HFF-Myc (cell line): ENCODE measurements around the gene METTL4.

Experiments
- DNase-seq: peaks from one replicate; pipeline ENCODE4 v3.0.0-alpha.2; 2011; ENCODE audit warnings: low read depth; ENCODE audit errors: extremely low read depth
- H3K4me3 ChIP-seq: replicated peaks from 2 replicates; pipeline ENCODE4 v1.5.1; 2011; ENCODE audit warnings: low read depth, mild to moderate bottlenecking, control low read depth, low read length
- CTCF ChIP-seq: IDR thresholded peaks from 2 replicates; pipeline ENCODE4 v1.5.1; 2012; ENCODE audit warnings: mild to moderate bottlenecking, low read depth, low read length, control low read depth; ENCODE audit errors: missing control alignments

Gene METTL4

GRCh38 chr18:2536493-2536892 lies 34.8 kb downstream of the METTL4 start:
- TF ChIP-seq CTCF = no peak
- DNase-seq = no peak
- no peak overlapping the region for H3K4me3 ChIP-seq

GRCh38 chr18:2536063-2536462 lies 35.2 kb downstream of the METTL4 start:
- no peak for TF ChIP-seq CTCF
- DNase-seq = no peak
- H3K4me3 ChIP-seq = no peak overlapping the region

GRCh38 chr18:2535419-2535910 lies 35.8 kb downstream of the METTL4 start:
- H3K4me3 ChIP-seq = no peak overlapping the region
- no peak for DNase-seq
- TF ChIP-seq CTCF = no peak

- no peak overlapping the region for H3K4me3 ChIP-seq
- no peak for DNase-seq
- TF ChIP-seq CTCF = no peak
These were observed 36.4 kb downstream of the METTL4 start for GRCh38 chr18:2534906-2535305.

- TF ChIP-seq CTCF = no peak
These were observed 38.5 kb downstream of the METTL4 start for GRCh38 chr18:2532797-2533196.

GRCh38 chr18:2531751-2532150 lies 39.6 kb downstream of the METTL4 start:
- H3K4me3 ChIP-seq = no peak overlapping the region
- DNase-seq = no peak
- TF ChIP-seq CTCF = no peak

More at GRCh38 chr18:2532797-2533196, 38.5 kb downstream of the METTL4 start:
- H3K4me3 ChIP-seq = no peak overlapping the region
- DNase-seq = no peak

- H3K4me3 ChIP-seq = no peak overlapping the region
- DNase-seq = no peak
- no peak for TF ChIP-seq CTCF
These were observed 42.2 kb downstream of the METTL4 start for GRCh38 chr18:2529154-2529553.
